GM21619 (cell line): ENCODE measurements around the gene MYB.

ENCODE experiments used
- ATAC-seq: cut with Tn5 transposase; IDR thresholded peaks from one replicate; pipeline ENCODE4 v1.9.1; 2021; ENCODE audit not compliant: unreplicated experiment

MYB gene

DNA sequence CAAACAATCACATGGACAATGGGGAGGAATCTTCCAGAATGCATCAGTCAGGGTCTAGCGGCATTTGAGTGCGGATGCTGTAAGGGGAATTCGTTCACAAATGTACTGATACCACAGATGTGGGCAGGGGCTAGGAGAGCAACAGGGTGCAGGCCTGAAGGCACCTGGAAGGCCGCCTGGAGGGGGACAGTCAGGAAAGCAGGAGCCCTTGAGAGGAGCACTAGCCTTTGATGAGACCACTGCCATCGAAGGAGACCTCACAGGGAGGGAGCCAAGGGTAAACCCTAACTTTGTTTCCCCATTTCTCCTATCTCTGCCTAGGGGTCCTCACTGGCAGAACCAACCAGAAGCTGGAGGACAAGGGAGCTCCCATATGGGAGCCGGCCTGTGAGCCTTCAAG lies 38.2 kb downstream of the MYB start:
- ATAC-seq = no peak

DNA sequence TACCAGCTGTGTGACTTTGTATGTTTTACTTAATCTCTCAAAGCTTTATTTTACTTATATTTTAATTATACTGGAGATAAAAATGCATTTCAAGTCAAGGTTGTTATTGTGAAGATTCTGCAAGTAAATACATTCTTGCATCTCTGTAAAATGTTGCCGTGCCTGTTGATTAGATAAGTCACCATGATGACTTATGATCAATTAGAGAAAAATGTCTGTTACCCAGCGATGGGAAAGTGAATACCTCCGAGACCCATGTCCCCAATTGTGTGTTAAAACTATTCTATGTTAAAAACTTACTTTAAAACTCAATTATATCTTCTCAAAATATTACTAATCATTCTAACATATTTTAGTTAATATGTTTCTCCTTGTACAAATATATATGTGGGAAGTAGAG lies 39.9 kb downstream of the MYB start:
- ATAC-seq = no peak

DNA sequence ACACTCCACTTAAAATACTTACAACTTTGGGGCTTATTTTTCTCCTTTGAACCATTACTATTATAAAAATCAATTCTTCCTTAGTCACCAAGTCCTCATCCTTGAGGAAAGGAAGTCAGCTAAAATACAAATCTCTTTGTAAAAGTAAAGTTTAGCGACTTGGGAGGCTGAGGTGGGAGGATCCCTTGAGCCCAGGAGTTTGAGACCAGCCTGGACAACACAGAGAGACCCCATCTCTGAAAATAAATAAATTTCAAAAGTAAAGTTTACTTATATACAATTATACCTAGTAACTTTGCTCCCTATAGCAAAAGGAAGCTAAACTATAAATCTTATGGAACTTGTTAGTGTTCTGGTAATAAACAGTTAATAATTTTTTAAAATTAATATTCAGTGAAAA lies 40.4 kb downstream of the MYB start:
- no peak for ATAC-seq

- ATAC-seq = no peak
These were observed 41.5 kb downstream of the MYB start for GRCh38 chr6:135222623-135223022.

DNA sequence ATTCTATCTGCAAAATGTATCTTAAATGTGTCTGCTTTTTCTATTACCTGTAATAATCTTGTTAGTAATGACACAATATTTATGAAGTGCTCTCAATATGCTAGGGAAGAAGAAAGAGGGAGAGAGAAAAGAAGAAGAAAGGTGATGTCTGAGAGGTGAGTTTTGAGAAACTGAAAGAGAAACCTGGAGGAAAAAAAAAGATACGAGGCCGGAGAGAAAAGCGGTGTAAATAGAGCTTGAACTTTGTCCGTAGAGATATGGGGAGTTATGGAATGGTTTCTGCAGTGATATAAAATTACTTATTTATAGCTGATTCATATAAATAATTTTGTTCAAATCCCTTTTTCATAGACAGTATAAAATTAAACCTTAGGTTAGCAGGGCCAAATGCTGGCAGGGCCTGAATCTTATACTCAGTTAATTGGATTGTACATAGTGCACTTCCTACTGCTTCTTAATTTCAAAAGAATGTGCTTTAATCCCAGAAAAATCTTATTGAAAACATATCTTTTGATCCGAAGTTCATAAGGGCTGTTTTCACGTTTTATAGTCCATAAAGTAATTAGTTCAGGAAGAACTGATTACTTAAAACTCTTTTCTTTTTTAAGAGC lies 43.0 kb downstream of the MYB start:
- ATAC-seq = no peak

DNA sequence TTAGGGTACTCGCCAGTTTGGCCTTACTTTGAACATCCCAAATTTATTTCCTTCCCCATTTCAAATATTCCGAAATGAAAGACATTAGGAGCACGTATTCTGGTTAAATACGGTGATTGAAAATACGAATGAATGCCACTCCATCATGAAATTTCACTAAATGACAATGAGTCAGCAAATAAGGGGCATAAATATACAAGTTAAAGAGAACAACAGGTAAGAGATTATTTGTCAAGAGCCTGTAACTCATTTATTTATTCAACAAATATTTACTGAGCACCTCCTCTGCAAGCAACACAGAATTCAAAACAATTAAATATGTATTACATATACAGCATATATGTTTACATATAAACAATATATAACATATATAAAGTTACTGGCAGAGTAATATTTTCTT lies 44.8 kb downstream of the MYB start:
- ATAC-seq = no peak

DNA sequence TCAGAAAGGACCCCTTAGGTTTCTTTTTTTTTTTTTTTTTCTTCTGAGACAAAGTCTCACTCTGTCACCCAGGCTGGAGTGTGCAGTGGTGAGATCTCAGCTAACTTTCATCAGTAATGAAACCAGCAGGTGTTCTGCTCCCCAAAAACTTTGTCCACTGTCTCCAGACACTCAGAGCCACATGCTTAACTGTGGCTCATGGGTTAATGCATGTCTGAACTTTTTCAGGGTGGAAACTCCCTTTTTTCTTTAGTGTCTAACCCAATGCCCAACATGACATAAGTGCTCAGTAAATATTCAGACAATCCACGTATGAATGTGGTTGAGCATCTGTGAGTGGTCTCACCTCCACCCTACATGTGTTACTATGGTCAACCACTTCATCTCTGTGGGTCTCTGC lies 45.4 kb downstream of the MYB start:
- ATAC-seq = peak; percentile 80

DNA sequence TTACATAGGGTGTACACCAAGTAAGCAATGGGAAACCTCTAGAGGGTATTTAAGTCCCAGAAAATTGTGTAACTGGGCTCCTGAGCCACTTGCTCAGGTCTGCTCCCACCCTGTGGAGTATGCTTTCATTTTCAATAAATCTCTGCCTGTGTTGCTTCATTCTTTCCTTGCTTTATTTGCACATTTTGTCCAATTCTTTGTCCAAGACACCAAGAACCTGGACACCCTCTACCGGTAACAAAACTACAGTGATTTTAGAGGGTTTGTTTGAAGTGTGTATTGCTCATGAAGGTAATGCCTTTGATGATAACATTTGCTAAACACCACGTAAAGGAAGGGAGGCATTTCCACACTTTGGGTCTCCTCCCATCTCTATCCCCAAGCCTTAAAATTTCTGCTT lies 46.2 kb downstream of the MYB start:
- ATAC-seq = no peak

- no peak for ATAC-seq
These were observed 46.6 kb downstream of the MYB start for GRCh38 chr6:135227758-135228157.

DNA sequence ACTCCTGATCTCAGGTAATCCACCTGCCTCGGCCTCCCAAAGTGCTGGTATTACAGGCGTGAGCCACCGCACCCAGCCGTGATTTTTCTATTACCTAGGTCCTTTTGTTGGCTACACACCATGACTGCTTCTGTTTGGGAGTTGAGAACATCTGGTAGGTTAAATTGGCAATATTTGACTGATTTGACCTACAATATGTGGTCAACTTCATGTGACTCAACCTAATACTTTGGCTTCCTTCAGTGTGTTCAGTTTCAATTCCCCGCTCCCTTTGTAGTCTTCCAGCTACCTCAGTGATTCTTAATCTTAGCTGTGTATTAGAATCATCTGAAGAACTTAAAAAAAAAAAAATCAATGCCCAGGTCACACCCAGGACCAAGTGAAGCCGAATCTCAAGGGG lies 47.4 kb downstream of the MYB start:
- peak; percentile 27 for ATAC-seq

DNA sequence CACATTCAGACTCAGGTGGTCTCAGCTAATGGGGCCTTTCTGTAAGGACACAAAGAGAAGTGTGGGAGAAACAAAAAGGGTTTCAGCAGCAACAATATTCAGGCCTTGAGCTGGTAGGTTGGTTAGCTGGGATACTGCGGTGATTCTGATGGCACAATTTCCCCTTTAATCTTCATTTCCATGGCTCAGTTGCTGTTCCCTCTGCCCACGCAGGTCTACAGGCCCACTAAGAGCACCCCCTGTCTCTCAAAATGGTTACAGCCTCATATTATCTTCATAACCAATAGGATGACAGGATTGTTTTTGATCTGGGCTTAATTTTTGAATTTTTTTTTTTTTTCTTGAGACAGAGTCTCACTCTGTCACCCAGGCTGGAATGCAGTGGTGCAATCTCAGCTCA lies 48.9 kb downstream of the MYB start:
- ATAC-seq = no peak

DNA sequence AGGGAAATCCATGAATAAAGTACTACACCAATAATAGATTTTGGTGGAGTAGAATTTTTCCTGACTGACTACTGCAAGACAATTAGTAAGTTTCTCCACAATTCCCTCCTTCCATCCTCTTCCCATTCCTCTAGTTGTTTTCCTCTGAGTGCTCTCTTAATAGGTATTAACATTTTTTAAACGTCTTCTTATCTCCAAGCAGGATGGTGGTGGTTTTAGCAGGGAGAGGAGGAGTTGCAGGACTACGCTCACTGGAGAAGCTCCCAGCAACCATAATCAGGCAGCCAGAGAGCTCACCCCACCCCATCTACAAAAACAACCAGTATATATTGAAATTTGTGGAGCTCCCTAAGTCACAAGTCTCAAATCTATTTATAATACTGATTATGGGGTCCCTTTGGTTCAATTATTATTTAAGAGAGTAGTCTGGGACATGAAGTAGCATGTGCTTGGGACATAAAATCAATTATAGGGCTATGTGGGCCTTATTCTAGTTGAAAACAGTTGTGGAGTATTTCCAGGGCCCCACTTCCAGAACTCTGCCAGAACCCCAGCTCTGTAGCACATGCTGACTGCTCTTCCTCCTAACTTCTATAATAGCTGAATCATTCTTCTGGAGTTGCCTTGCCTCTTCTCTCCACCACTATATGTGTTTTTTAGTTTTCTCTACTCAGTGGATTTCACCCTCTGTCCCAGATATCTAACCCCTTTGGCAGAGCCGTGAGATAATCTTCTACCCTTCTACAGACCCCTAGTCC lies 49.8 kb downstream of the MYB start:
- ATAC-seq = no peak

DNA sequence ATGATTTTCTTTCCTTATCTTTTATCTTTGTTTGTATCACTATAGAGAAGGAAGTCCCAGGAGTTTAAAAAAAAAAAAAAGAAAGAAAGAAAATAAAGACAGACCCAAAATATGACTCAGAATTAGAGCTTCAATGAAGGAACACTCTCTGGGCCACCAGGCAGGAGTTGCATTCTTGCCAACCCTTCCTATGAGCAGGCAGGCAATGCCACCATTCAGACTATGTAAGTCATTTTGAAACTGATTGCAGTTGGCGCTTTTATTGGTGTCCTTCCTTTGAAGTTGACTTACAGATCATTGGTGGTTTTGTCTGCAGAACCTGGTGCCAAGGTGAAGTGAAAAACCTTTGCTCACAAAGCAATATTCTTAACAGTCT lies 50.3 kb downstream of the MYB start:
- ATAC-seq = peak; percentile 33

GRCh38 chr6:135233686-135234491 lies 52.8 kb downstream of the MYB start:
- no peak for ATAC-seq

DNA sequence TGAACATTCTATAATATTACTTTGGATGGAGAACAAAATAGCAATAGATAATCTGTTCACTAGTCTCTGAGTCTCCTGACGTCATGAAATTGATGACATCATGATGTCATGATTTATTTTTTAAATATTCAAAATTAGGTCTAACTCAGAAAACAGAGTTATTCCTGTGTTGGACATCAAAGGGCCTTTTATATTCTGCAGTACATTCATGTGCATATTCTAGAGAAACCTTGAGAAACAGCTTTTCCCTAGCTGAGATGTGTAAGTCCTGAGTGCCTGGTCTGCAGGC lies 53.3 kb downstream of the MYB start:
- ATAC-seq = no peak

- no peak for ATAC-seq
These were observed 54.6 kb downstream of the MYB start for GRCh38 chr6:135235716-135236115.

- ATAC-seq = no peak
These were observed 55.2 kb downstream of the MYB start for GRCh38 chr6:135236319-135236718.

DNA sequence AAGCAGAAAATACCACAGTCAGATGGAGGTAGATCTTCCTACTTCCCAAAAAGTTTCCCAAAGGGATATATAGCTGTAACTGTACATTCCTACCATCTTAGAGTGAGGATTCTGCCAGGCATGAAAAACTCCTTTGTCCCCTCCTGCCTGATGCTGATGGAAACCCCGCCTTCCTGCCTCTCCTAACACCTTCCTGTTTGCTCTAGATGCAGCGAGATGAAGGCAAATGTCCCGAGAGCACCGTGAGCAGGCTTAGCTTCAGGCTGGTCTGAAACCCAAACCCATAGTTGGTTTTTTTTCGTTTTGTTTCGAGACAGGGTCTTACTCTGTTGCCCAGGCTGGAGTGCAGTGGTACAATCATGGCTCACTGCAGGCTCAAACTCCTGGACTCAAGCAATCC lies 55.6 kb downstream of the MYB start:
- no peak for ATAC-seq

DNA sequence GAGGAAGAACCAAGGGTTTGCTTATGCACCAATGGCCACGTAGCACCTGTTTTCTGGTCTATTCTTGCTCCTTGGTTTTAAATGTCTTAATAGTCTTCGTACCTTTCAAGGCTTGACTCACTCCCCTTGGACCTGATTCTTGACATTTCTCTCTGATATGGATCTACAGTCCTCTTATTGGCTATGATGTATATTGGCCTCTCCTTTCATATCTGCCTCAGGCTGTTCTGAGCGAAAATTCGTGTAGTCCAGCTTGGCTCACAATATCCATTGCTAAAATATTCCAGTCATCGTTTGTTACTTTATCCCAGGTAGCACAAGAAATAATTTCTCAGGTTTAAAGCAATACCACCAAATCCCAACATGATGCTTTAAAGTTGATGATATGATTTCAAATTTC lies 59.6 kb downstream of the MYB start:
- ATAC-seq = no peak

GRCh38 chr6:135243871-135244796 lies 63.0 kb downstream of the MYB start:
- ATAC-seq = no peak

GRCh38 chr6:135244805-135245204 lies 63.7 kb downstream of the MYB start:
- ATAC-seq = no peak
